Osteoblast (primary cell): ENCODE measurements around the gene GOLPH3. TPM values are rescaled to one million over a fixed set of nuclear protein-coding genes. Genes with fewer than 3 reads are reported as not detected.

Source experiments
- DNase-seq: peaks from one replicate; pipeline ENCODE4 v3.0.0; 2011; ENCODE audit warnings: low spot score, mixed read lengths; ENCODE audit not compliant: insufficient read length; ENCODE audit errors: missing footprints
- H2AFZ ChIP-seq: 2 replicates; pipeline ENCODE4 v1.6.0; 2011; ENCODE audit warnings: mild to moderate bottlenecking, low read length
- H3K27ac ChIP-seq: 2 replicates; pipeline ENCODE4 v1.5.1; 2011; ENCODE audit warnings: mild to moderate bottlenecking, low read depth, low read length, moderate library complexity
- H3K27me3 ChIP-seq: 2 replicates; pipeline ENCODE4 v1.6.0; 2012; ENCODE audit warnings: mild to moderate bottlenecking, control low read depth, inconsistent platforms, low read length, moderate library complexity; ENCODE audit not compliant: insufficient read depth
- H3K36me3 ChIP-seq: 2 replicates; pipeline ENCODE4 v1.5.1; 2011; ENCODE audit warnings: mild to moderate bottlenecking, low read length, control low read depth, moderate library complexity; ENCODE audit not compliant: insufficient read depth
- H3K4me1 ChIP-seq: 2 replicates; pipeline ENCODE4 v1.5.1; 2011; ENCODE audit warnings: mild to moderate bottlenecking, low read length, control low read depth, moderate library complexity; ENCODE audit not compliant: insufficient read depth
- H3K4me2 ChIP-seq: 2 replicates; pipeline ENCODE4 v1.6.0; 2011; ENCODE audit warnings: mild to moderate bottlenecking, low read length; ENCODE audit not compliant: insufficient read depth
- H3K4me3 ChIP-seq: fragments of 200-600 bp; sonication (generic); 3 replicates; pipeline ENCODE4 v1.5.1; 2012; ENCODE audit warnings: mild to moderate bottlenecking, low read length, inconsistent platforms; ENCODE audit not compliant: insufficient read depth
- H3K79me2 ChIP-seq: 2 replicates; pipeline ENCODE4 v1.6.0; 2012; ENCODE audit warnings: mild to moderate bottlenecking, low read length, control low read depth, inconsistent platforms; ENCODE audit not compliant: insufficient read depth
- H3K9me3 ChIP-seq: 2 replicates; pipeline ENCODE4 v1.5.1; 2011; ENCODE audit warnings: low read depth, low read length, control low read depth
- H4K20me1 ChIP-seq: 2 replicates; pipeline ENCODE4 v1.6.0; 2012; ENCODE audit warnings: mild to moderate bottlenecking, low read length, control low read depth; ENCODE audit not compliant: insufficient read depth
- CTCF ChIP-seq: IDR thresholded peaks from 2 replicates; pipeline ENCODE4 v1.5.1; 2011; ENCODE audit warnings: mild to moderate bottlenecking, low read depth, low read length, moderate library complexity; ENCODE audit errors: extremely low read depth
- total RNA-seq: library from RNA; depleted of rRNA; stranded (reverse); fragments of >200 nt; gene quantifications from 2 replicates; pipeline ENCODE4 v1.2.3, GENCODE V29; 2012

The GOLPH3 gene
- total RNA-seq, 1 donor, result 83.2 TPM

GRCh38 chr5:32131604-32132003 is 42.5 kb downstream of the GOLPH3 start:
- H4K20me1 ChIP-seq, result peaks cover 28% of the 10 kb centered on the region
- DNase-seq, result no peak
- H3K36me3 ChIP-seq, result peaks cover 35% of the 10 kb centered on the region
- no peak overlapping the region for H2AFZ ChIP-seq
- H3K27ac ChIP-seq, result no peak overlapping the region
- no peak overlapping the region for H3K4me2 ChIP-seq
- H3K79me2 ChIP-seq, result peaks cover 90% of the 10 kb centered on the region
- H3K4me3 ChIP-seq, result no peak overlapping the region
- H3K4me1 ChIP-seq, result no peaks in the 10 kb centered on the region
- H3K9me3 ChIP-seq, result no peaks in the 10 kb centered on the region
- no peak for TF ChIP-seq CTCF
- no peaks in the 10 kb centered on the region for H3K27me3 ChIP-seq

- H4K20me1 ChIP-seq, result peaks cover 26% of the 10 kb centered on the region
- H3K79me2 ChIP-seq, result peaks cover 90% of the 10 kb centered on the region
- H3K4me1 ChIP-seq, result no peaks in the 10 kb centered on the region
- H2AFZ ChIP-seq, result no peak overlapping the region
- H3K9me3 ChIP-seq, result no peaks in the 10 kb centered on the region
- H3K36me3 ChIP-seq, result peaks cover 40% of the 10 kb centered on the region
- no peak for TF ChIP-seq CTCF
- no peak overlapping the region for H3K4me2 ChIP-seq
- no peak overlapping the region for H3K27ac ChIP-seq
- H3K27me3 ChIP-seq, result no peaks in the 10 kb centered on the region
- no peak overlapping the region for H3K4me3 ChIP-seq
- DNase-seq, result no peak
Observed at GRCh38 chr5:32130865-32131264, 43.3 kb downstream of the GOLPH3 start.

- no peak for TF ChIP-seq CTCF
- peaks cover 93% of the 10 kb centered on the region for H3K79me2 ChIP-seq
- no peaks in the 10 kb centered on the region for H3K4me1 ChIP-seq
- no peak overlapping the region for H3K4me2 ChIP-seq
- H3K4me3 ChIP-seq, result no peak overlapping the region
- peaks cover 35% of the 10 kb centered on the region for H3K36me3 ChIP-seq
- no peak for DNase-seq
- H3K27ac ChIP-seq, result no peak overlapping the region
- H4K20me1 ChIP-seq, result peaks cover 19% of the 10 kb centered on the region
- no peaks in the 10 kb centered on the region for H3K9me3 ChIP-seq
- no peak overlapping the region for H2AFZ ChIP-seq
- H3K27me3 ChIP-seq, result no peaks in the 10 kb centered on the region
Observed at GRCh38 chr5:32129074-32129598, 45.0 kb downstream of the GOLPH3 start.

- H3K4me2 ChIP-seq, result no peak overlapping the region
- TF ChIP-seq CTCF, result no peak
- H3K27ac ChIP-seq, result no peak overlapping the region
- H3K79me2 ChIP-seq, result peaks cover 93% of the 10 kb centered on the region
- H3K4me1 ChIP-seq, result no peaks in the 10 kb centered on the region
- H2AFZ ChIP-seq, result no peak overlapping the region
- no peak for DNase-seq
- H3K9me3 ChIP-seq, result no peaks in the 10 kb centered on the region
- no peaks in the 10 kb centered on the region for H3K27me3 ChIP-seq
- H3K36me3 ChIP-seq, result peaks cover 36% of the 10 kb centered on the region
- peaks cover 24% of the 10 kb centered on the region for H4K20me1 ChIP-seq
- no peak overlapping the region for H3K4me3 ChIP-seq
Observed at GRCh38 chr5:32127711-32128110, 46.4 kb downstream of the GOLPH3 start.
